DMS153 treated with DMSO at 0.1 percent for 48 hours (cell line): ENCODE measurements around the gene ZMYND11.
"Not testable (repeated sequence)": the region's sequence is repeated elsewhere in the genome, so short reads cannot be mapped to it uniquely, and the experiment has no call there.

Experiments
- DNase-seq: peaks from one replicate; lab custom pipeline; 2025; ENCODE audit not compliant: unreplicated experiment; lab: John Stamatoyannopoulos, UW

ZMYND11 gene

DNA sequence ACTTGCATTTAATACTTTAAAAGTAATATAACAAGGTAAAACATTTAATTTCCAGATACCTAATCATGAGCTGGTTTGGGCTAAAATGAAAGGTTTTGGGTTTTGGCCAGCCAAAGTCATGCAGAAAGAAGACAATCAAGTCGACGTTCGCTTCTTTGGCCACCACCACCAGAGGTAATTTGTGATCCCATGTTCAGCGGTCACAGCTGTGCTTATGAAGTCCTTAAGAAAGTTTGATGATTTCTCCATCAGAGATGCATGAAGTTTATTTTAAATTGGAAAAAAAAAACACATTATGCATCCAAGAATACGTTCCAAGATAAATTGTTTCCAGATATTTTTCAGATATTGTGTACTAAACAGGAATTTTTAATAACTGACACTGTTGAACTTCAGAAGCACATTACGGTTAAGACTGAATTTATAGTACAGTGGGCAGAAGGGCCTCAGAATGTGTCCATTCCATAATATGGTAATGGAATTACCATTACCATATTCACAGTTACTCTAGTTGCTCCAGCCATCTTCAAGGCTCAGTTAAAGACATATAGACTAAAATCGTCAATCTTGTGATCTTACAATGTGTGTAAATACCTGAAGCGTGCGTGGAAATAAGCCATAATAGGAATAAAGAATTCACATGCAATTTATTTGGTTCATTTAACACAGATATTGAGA lies 106.8 kb downstream of the ZMYND11 start:
- DNase-seq = no peak

DNA sequence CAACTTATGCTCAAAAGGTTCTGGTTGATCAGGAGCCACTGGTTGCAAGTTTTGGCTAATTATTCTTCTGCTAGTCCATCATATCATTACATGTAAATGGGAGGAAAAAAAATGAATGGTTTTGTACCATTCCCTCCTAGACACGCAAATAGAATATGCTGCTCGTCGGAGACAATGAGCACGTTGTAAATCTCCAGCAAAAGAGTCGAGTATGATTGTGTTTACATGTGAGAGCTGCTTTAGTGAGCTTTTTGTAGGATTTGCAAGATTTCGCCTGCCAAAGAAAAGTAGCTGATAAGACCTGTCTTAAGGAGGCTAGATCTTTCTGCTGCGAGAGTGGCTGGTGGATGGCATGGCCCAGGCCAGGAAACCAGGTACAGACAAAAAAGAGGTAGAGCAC lies 109.0 kb downstream of the ZMYND11 start:
- no peak for DNase-seq

DNA sequence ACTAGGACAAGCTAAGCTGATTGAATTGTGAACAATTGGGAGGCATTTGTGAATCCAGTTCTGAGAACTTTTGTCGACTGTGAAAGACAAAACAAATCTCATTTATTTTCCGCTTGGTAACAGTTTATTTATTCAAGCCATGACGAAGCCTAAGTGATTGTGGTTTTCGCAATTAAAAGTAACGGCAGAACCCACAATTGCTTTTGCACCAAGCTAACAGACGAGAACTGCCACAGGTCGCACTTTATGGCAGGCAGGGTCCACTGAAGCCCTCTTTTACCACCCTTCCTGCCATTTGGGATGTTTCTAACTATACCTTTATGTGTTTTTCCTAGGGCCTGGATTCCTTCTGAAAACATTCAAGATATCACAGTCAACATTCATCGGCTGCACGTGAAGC lies 111.2 kb downstream of the ZMYND11 start:
- no peak for DNase-seq

DNA sequence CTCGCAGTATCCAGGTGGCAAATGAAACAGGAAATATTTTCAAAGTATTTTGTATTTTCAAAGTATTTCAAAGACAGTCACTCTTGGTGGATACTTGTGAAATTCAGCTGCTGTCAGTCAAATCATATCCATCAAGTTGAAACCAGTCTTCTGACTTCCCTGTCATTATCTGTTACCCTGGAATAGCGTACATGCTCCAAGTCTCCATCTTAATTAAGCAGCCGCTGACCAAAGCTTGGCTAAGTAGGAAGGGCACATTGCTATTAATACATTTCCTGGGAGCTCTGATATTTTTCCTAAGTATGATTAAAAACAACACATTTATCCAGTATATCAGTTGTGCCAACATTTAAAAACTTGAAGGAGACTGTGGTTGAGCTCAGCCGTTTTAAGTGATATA lies 112.2 kb downstream of the ZMYND11 start:
- no peak for DNase-seq

DNA sequence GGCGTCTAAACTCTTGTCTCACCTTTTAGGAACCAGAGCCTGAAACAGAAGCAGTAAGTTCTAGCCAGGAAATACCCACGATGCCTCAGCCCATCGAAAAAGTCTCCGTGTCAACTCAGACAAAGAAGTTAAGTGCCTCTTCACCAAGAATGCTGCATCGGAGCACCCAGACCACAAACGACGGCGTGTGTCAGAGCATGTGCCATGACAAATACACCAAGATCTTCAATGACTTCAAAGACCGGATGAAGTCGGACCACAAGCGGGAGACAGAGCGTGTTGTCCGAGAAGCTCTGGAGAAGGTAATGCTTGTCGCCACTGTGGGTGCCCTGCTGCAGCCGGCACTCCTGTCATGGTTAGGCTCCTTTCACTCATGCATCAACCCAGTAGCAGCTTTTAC lies 113.1 kb downstream of the ZMYND11 start:
- DNase-seq = no peak

DNA sequence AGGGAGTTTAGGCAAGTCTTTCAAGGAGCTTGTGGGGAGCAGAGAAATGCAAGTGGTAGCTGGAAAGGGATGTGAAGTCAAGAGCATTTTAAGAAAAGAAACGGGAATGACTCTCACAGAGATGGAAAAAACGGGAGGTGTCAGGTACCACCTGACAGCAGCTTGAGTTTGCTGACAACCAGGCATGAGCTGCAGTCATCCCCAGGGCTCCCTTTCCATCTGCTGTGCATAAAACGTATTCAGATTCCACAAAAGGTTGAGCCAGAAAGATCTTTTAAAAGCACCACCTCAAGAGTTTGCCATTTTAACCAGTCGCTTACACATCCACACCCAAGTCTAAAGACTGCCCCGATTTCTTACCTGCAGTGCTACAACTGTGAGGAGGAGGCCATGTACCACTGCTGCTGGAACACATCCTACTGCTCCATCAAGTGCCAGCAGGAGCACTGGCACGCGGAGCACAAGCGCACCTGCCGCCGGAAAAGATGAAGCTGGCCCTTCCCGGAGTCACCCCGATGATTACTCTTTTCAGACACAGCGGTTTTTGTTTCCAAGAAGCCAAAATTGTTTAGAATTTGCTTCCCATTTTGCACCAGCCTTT lies 116.8 kb downstream of the ZMYND11 start:
- DNase-seq = no peak

DNA sequence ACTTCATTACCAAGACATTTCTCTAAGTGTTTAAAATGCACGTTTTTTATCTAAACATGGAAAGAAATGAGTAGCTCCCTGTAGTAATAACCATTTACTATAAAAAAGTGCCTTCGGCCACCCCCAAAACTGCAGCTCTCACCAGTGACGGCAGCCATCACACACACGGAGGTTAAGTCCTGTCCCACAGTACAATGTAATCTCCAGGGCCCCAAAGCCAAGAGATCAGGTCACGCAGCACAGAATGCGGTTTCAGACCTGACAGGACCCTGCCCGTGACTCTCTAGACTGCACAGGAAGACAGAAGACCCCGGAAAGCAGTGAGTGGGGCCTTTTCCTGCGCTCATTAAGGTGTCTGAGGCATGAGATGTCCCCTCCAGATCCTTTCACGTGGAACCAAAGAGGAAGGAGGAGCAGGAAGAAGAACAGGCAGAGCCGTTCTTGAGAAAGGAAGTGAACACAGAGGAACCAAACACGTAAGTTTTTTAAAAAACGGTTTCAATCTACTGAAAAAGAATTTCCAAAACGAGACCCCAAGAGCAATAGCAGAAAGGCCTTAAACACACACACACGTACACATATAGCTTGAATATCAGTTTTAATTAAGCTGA lies 125.7 kb downstream of the ZMYND11 start:
- no peak for DNase-seq

DNA sequence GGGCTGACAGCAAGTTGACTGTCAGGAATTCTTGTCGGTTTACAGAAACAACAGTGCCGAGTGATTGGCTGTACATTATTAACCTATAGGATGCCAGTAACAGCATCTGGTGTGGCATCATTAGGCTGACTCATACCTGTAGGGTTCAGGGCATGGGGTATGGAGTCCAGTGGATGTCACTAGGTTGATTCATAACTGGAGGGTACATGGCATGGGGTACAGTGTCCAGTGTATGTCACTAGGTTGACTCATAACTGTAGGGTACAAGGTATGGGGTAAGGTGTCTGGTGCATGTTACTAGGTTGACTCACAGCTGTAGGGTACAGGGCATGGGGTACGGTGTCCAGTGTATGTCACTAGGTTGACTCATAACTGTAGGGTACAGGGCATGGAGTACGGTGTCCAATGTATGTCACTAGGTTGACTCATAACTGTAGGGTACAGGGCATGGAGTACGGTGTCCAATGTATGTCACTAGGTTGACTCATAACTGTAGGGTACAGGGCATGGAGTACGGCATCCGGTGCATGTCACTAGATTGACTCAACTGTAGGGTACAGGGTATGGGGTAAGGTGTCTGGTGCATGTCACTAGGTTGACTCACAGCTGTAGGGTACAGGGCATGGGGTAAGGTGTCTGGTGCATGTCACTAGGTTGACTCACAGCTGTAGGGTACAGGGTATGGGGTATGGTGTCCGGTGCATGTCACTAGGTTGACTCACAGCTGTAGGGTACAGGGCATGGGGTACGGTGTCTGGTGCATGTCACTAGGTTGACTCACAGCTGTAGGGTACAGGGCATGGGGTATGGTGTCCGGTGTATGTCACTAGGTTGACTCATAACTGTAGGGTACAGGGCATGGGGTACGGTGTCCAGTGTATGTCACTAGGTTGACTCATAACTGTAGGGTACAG lies 129.2 kb downstream of the ZMYND11 start:
- not testable (repeated sequence) for DNase-seq

DNA sequence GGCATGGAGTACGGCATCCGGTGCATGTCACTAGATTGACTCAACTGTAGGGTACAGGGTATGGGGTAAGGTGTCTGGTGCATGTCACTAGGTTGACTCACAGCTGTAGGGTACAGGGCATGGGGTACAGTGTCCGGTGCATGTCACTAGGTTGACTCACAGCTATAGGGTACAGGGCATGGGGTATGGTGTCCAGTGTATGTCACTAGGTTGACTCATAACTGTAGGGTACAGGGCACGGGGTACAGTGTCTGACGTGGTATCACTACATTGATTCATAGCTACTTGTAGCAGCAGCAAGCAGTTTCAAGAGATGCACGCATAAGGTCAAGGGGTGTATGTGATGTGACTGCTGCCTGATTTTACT lies 129.8 kb downstream of the ZMYND11 start:
- not testable (repeated sequence) for DNase-seq

DNA sequence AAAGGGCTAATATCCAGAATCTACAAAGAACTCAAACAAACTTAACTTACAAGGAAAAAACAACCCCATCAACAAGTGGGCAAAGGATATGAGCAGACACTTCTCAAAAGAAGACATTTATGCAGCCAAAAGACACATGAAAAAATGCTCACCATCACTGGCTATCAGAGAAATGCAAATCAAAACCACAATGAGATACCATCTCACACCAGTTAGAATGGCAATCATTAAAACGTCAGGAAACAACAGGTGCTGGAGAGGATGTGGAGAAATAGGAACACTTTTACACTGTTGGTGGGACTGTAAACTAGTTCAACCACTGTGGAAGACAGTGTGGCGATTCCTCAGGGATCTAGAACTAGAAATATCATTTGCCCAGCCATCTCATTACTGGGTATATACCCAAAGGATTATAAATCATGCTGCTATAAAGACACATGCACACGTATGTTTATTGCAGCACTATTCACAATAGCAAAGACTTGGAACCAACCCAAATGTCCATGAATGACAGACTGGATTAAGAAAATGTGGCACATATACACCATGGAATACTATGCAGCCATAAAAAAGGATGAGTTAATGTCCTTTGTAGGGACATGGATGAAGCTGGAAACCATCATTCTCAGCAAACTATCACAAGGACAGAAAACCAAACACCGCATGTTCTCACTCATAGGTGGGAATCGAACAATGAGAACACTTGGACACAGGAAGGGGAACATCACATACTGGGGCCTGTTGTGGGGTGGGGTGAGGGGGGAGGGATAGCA lies 130.7 kb downstream of the ZMYND11 start:
- DNase-seq = not testable (repeated sequence)

DNA sequence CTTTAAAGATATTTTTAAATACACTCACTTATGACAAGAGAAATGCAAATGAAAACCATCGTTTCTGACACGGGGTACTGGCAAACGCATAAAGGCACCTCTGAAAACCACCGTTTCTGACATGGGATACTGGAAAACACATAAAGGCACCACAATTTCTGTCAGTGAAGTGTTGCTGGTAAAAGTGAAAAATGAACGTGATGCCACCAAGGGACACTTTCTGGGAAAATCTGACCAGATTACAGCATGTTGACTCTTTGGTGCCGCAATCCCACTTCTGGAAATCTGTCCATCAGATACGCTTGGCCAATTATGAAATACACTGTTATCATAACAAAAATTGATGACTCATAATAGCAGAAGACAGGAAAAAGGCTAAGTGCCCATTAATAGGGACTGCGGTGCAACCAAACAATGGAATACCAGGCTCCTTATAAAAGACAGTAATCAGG lies 131.7 kb downstream of the ZMYND11 start:
- no peak for DNase-seq

DNA sequence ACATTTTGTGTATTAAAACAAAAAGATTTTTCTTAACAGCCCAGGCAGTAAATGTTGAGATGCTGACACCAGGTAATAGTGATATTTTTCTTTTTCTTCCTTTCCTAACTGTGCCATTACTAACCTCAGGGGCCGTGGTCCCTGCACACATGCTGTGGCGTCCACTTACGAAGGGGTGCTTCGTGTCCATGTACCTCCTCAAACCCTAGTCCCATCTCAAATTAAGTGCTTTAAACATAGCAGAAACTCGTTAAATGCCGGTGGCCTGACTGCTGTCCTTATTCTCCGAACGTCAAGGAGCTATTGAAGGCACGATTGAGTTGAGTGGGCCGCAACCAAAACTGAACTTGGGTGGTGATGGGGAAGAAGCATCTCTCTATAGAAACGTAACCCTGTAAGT lies 132.4 kb downstream of the ZMYND11 start:
- DNase-seq = no peak

DNA sequence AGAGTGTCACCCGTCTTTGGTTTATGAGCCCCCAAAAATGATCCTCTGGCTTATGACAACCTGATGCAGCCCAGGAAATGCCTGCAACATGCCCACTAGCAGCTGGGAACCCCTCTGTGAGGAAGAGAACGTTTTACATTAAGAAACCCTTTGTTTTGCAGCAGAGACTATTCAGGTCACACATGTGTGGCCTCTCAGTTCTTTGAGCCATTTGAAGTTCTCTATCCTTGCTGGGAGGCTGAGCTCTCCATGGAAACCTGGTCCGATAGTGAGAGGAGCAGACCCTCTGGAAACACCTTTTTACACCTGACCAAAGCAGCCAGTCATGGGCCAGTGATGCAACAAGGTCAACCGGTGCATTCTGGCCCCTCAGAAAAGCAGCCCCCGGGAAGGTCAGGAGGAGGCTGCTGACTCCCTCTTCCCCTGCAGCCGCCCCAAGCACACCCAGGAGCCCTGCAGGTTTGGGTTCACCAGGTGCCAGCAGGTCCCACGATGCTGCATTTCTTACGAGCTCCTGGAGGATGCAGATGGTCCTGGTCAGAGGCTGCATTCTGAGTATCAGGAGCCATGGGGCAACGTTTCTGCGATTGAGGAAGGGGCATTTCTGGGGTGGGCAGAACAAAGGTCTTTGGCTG lies 134.3 kb downstream of the ZMYND11 start:
- no peak for DNase-seq

DNA sequence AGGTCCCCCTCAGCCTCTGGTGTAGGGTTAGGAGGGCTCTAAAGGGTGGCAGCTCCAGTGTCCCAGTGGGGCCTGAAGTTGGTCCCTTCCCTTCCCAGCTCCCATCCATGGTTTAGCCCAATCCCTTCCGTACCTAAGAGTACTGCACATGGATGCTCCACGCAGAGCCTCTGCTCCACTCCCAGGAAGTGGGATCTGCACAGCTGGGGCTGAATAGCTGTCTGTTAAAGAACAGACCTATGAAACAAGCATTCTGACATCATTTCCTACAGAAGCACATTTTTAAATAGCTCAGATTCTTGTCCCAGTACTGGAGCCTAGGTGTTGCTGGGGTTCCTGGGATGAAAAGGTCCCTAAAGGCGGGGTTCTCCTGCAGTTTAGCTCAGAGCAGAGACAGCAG lies 135.9 kb downstream of the ZMYND11 start:
- DNase-seq = no peak

DNA sequence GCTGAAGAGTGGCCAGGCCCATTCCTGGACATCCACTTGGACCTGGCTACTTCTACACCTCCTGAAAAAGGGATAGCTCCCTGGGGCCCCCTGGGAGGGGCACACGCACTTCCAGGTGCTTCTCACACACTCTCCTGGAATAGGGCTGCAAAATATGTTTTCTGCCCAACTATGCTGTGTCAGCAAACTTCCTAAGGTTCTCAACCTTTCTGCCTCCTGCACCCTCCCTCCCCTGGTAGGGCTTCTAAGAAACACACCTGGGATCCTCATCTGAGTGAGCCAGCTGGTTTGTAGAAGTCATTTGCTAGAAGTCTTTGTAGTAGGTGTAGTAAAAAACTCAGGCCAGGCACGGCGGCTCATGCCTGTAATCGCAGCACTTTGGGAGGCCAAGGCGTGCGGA lies 136.5 kb downstream of the ZMYND11 start:
- DNase-seq = no peak

DNA sequence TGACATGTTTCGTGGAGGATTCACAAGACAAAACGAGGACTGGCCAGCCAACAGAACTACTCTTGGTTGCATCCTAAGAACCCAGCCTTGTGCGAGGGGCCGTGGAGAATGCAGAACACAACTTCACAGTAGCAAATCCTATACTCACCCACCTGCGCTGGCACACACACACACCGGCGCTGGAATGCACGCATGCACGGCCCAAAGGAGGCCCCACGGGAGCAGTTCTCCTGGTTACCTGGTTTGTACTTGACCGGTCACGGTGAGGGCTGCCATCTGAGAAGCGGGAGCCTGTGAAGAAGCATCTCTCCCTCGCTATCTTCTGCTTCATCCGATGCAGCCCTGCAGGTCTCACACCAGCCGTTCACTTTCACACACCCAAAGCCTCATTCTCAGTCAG lies 137.8 kb downstream of the ZMYND11 start:
- no peak for DNase-seq

DNA sequence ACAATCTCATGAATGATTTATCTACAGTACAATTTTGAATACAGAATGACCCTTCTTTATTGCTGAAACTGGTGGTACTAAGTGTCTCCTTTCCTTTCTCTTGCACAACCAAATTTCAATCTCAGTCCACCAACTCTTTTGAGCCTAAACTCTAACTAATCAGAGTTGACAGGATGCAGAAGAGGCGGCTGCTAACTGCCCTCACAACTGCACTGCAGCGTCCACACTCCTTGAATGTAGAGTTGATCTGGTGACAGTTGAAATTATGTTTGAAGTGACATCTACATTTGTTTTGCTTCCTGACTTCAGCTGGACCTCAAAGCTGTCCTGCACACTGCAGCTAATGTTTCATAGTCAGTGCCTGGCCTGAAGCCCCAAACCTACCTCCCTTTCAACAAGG lies 139.6 kb downstream of the ZMYND11 start:
- peak; percentile 29 for DNase-seq

DNA sequence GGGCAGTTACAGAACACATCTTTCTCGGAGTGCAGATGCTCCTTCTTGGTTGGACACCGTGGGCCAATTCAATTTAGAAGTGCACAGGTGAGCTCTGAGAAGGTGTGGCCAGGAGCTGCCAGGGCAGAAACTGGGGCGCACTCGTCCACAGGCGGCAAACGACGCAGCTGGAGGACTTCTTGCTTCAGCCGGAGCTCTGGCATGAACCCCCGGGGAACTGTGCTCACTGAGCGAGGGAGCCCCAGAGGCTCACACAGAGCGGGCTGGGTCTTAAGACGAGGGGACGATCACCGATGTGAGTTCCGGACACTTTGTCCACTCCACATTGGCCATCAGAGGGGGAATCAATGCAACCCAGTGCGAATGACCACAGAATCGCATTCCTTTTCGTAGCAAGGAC lies 140.4 kb downstream of the ZMYND11 start:
- DNase-seq = no peak

DNA sequence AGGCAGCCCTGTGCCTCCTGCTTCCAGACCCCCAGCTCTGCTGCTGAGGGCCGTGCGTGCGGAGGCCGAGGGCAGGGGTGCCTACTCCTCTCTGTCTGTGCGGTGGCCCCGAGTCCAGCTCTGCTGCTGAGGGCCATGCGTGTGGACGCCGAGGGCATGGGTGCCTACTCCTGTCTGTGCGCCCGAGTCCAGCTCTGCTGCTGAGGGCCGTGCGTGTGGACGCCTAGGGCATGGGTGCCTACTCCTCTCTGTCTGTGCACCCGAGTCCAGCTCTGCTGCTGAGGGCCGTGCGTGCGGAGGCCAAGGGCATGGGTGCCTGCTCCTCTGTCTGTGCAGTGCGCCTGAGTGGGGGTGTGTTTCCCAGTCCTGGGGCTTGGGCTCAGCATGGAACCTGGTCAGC lies 142.7 kb downstream of the ZMYND11 start:
- DNase-seq = no peak

DNA sequence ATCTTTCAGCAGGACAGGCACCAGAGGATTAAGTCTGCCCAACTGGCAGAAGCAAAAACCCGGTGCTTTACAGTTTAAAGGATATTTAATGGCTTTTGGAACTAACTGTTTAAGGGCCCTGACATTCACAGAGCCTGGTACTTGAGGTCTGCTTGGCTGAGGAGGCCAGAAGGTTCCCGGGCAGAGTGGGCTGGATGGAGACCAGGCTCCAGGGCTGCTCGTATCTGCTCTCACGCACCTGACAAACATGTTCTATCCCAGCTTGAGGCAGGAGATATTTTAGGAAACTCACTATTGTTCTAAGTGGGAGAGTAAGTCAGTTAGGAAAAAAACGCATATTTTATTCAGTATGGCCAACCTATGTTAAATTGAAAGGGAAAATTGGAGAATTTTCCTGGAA lies 143.5 kb downstream of the ZMYND11 start:
- DNase-seq = no peak
